ENCODE data around the gene CNFN. TPM values are rescaled to one million over a fixed set of nuclear protein-coding genes. Genes with fewer than 3 reads are reported as not detected.
A peak's percentile ranks its signal among the peaks of the same experiment; 100 is the strongest.

CNFN gene
- total and polyA plus RNA-seq, 2 donors (not counting 1 experiment from before 2014, with no cell fraction given) = not detected

- H4K20me1 ChIP-seq (ENCODE audit: control insufficient read depth, extremely low read depth, insufficient read depth, low read length) = no peaks in the 10 kb centered on the region
- no peak overlapping the region for H3K4me3 ChIP-seq (replicated peaks in 1 of 4; ENCODE audit: control extremely low read depth in 1 of 4, insufficient read depth in 1 of 4, low read depth in 3 of 4, low read length in 4 of 4)
- H3K27ac ChIP-seq (ENCODE audit: insufficient read depth, low read length) = no peak overlapping the region
- H3K4me2 ChIP-seq (ENCODE audit: extremely low read depth, insufficient read depth, low read length) = no peak overlapping the region
- DNase-seq (ENCODE audit: low read depth in 2 of 2) = peak; percentile 28 to 53
- no peak overlapping the region for H3K9ac ChIP-seq (ENCODE audit: insufficient read depth, low read length)
- no peak overlapping the region for H2AFZ ChIP-seq (ENCODE audit: low read length)
- H3K4me1 ChIP-seq (ENCODE audit: control insufficient read depth, extremely low read depth, insufficient read depth, low read length) = peaks cover 5% of the 10 kb centered on the region
- no peaks in the 10 kb centered on the region for H3K27me3 ChIP-seq (ENCODE audit: control insufficient read depth, insufficient read depth, low read length)
- H3K79me2 ChIP-seq (ENCODE audit: control insufficient read depth, insufficient read depth, low read length) = no peaks in the 10 kb centered on the region
- no peaks in the 10 kb centered on the region for H3K9me3 ChIP-seq (ENCODE audit: control insufficient read depth, insufficient read depth, low read depth, low read length)
- no peak for TF ChIP-seq EZH2 (IDR thresholded peaks at IDR 0.05; ENCODE audit: low read length, missing control alignments)
- TF ChIP-seq, protein P1, sequence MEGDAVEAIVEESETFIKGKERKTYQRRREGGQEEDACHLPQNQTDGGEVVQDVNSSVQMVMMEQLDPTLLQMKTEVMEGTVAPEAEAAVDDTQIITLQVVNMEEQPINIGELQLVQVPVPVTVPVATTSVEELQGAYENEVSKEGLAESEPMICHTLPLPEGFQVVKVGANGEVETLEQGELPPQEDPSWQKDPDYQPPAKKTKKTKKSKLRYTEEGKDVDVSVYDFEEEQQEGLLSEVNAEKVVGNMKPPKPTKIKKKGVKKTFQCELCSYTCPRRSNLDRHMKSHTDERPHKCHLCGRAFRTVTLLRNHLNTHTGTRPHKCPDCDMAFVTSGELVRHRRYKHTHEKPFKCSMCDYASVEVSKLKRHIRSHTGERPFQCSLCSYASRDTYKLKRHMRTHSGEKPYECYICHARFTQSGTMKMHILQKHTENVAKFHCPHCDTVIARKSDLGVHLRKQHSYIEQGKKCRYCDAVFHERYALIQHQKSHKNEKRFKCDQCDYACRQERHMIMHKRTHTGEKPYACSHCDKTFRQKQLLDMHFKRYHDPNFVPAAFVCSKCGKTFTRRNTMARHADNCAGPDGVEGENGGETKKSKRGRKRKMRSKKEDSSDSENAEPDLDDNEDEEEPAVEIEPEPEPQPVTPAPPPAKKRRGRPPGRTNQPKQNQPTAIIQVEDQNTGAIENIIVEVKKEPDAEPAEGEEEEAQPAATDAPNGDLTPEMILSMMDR (conservative IDR thresholded peaks at IDR 0.05 in 1 of 2, IDR thresholded peaks at IDR 0.05 in 1 of 2; ENCODE audit: low read depth in 1 of 2, low read length in 2 of 2) = peak; percentile 37 to 72
- H3K36me3 ChIP-seq (ENCODE audit: control insufficient read depth, insufficient read depth, low read length) = no peaks in the 10 kb centered on the region
Measured at GRCh38 chr19:42420055-42420544, 30.0 kb upstream of the CNFN start.

- Histone ChIP-seq H3K4me3 (replicated peaks in 1 of 4; ENCODE audit: control extremely low read depth in 1 of 4, insufficient read depth in 1 of 4, low read depth in 3 of 4, low read length in 4 of 4) (no peak overlapping the region), H3K79me2 (ENCODE audit: control insufficient read depth, insufficient read depth, low read length) (no peaks in the 10 kb centered on the region), H4K20me1 (ENCODE audit: control insufficient read depth, extremely low read depth, insufficient read depth, low read length) (no peaks in the 10 kb centered on the region), H3K4me1 (ENCODE audit: control insufficient read depth, extremely low read depth, insufficient read depth, low read length) (peaks cover 5% of the 10 kb centered on the region), H3K27ac (ENCODE audit: insufficient read depth, low read length) (no peak overlapping the region), H3K9ac (ENCODE audit: insufficient read depth, low read length) (no peak overlapping the region), H3K4me2 (ENCODE audit: extremely low read depth, insufficient read depth, low read length) (no peak overlapping the region), H3K9me3 (ENCODE audit: control insufficient read depth, insufficient read depth, low read depth, low read length) (no peaks in the 10 kb centered on the region), H3K36me3 (ENCODE audit: control insufficient read depth, insufficient read depth, low read length) (no peaks in the 10 kb centered on the region), H2AFZ (ENCODE audit: low read length) (no peak overlapping the region), H3K27me3 (ENCODE audit: control insufficient read depth, insufficient read depth, low read length) (no peaks in the 10 kb centered on the region)
- no peak for DNase-seq (ENCODE audit: low read depth in 2 of 2)
- TF ChIP-seq EZH2 (IDR thresholded peaks at IDR 0.05; ENCODE audit: low read length, missing control alignments) = no peak
- TF ChIP-seq, protein P1 (conservative IDR thresholded peaks at IDR 0.05 in 1 of 2, IDR thresholded peaks at IDR 0.05 in 1 of 2; ENCODE audit: low read depth in 1 of 2, low read length in 2 of 2) = no peak
Measured at GRCh38 chr19:42419309-42419708, 29.2 kb upstream of the CNFN start.

DNA sequence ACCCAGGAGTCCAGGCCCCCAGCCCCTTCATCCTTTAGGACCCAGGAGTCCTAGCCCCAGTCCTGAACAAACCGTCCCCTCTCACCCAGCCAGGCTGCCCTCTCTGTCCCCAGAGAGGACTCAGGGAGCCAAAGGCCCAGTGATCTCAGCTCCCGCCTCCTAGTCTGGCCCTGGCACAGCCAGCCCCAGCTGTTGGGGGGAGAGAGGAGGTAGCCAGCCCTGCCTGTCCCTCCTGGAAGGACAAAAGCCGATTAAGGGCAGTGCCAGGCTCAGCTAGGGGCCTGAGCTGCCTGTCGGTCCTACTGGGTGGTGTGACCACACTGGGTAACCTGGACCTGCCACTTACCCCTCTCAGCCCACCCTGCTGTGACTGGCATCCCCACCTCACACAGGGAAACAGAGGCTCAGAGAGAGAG lies 22.6 kb upstream of the CNFN start:
- no peaks in the 10 kb centered on the region for H3K4me1 ChIP-seq (ENCODE audit: control insufficient read depth, extremely low read depth, insufficient read depth, low read length)
- no peak overlapping the region for H3K9ac ChIP-seq (ENCODE audit: insufficient read depth, low read length)
- no peaks in the 10 kb centered on the region for H4K20me1 ChIP-seq (ENCODE audit: control insufficient read depth, extremely low read depth, insufficient read depth, low read length)
- no peaks in the 10 kb centered on the region for H3K36me3 ChIP-seq (ENCODE audit: control insufficient read depth, insufficient read depth, low read length)
- H3K4me3 ChIP-seq (replicated peaks in 1 of 4; ENCODE audit: control extremely low read depth in 1 of 4, insufficient read depth in 1 of 4, low read depth in 3 of 4, low read length in 4 of 4) = no peak overlapping the region
- H3K4me2 ChIP-seq (ENCODE audit: extremely low read depth, insufficient read depth, low read length) = no peak overlapping the region
- H3K27ac ChIP-seq (ENCODE audit: insufficient read depth, low read length) = no peak overlapping the region
- H3K27me3 ChIP-seq (ENCODE audit: control insufficient read depth, insufficient read depth, low read length) = no peaks in the 10 kb centered on the region
- TF ChIP-seq, protein P1 (conservative IDR thresholded peaks at IDR 0.05 in 1 of 2, IDR thresholded peaks at IDR 0.05 in 1 of 2; ENCODE audit: low read depth in 1 of 2, low read length in 2 of 2) = no peak
- no peak for TF ChIP-seq EZH2 (IDR thresholded peaks at IDR 0.05; ENCODE audit: low read length, missing control alignments)
- no peak overlapping the region for H2AFZ ChIP-seq (ENCODE audit: low read length)
- DNase-seq (ENCODE audit: low read depth in 2 of 2) = no peak
- no peaks in the 10 kb centered on the region for H3K79me2 ChIP-seq (ENCODE audit: control insufficient read depth, insufficient read depth, low read length)
- no peaks in the 10 kb centered on the region for H3K9me3 ChIP-seq (ENCODE audit: control insufficient read depth, insufficient read depth, low read depth, low read length)

Measured in fibroblast of lung (primary cell).